ENCODE data around the gene NPPB. TPM values are rescaled to one million over a fixed set of nuclear protein-coding genes. Genes with fewer than 3 reads are reported as not detected.
A peak's percentile ranks its signal among the peaks of the same experiment; 100 is the strongest.

NPPB gene
- total RNA-seq, 1 experiment from 2014 or later: not detected

GRCh38 chr1:11850156-11850555 is 8.6 kb downstream of the NPPB start:
- intact Hi-C loops (cut with micrococcal nuclease): no loop called here
- Mint-ChIP-seq H3K9me3 (ENCODE audit: unreplicated experiment) (no peaks in the 10 kb centered on the region), H3K36me3 (ENCODE audit: insufficient read depth, unreplicated experiment) (peaks cover 22% of the 10 kb centered on the region), H3K4me1 (ENCODE audit: insufficient read depth, unreplicated experiment) (no peaks in the 10 kb centered on the region), H3K27ac (ENCODE audit: low read depth, unreplicated experiment) (no peak overlapping the region), H3K27me3 (ENCODE audit: insufficient read depth, unreplicated experiment) (peaks cover 23% of the 10 kb centered on the region), H3K4me3 (ENCODE audit: unreplicated experiment) (no peak overlapping the region)
- BruUV-seq (replicated peaks): no TSS peak
- POLR2A ChIA-PET: no interaction called here
- CTCF ChIA-PET: no interaction called here
- no peak for TF ChIP-seq CTCF (IDR thresholded peaks at IDR 0.05; ENCODE audit: unreplicated experiment)
- no peak for DNase-seq (ENCODE audit: unreplicated experiment)

- Mint-ChIP-seq H3K9me3 (ENCODE audit: unreplicated experiment) (no peaks in the 10 kb centered on the region), H3K27me3 (ENCODE audit: insufficient read depth, unreplicated experiment) (peaks cover 15% of the 10 kb centered on the region)
Measured at GRCh38 chr1:11848373-11848700, 10.4 kb downstream of the NPPB start.

DNA sequence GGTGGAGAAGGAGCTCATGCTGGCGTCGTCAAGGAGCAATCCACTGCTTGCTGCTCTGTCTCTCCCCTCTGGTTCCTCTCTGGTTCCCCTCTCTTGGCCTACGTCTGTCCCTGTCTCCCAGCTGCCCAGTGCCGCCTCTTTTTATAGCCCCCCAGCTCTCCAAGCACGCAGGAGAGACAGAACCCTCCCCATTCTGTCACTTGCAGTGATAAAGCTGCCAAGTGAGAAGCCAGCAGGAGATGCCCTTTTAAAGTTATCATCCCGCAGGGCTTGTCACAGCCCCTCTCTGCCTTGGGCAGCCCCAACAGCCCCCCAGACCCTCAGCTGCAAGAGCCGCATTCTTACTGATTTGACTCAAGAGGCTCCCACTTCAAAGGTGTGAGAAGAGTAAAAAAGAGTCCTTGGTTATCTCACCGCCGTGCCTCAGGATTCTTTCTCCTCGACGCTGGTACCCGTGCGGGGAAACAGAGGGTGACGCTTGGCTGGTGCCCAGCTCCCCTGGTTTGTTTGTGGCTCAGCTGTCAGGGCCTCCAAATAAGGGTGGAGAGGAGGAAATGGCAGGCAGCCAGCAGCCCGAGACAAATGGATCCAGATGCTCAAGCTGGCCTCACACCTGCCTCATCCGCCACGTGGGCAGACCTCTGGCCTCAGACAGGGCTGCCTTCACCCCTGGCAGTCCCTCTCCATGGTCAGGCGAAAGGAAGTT is 10.9 kb downstream of the NPPB start, which contains the start of gene NPPA:
TSS of gene NPPA (minus strand) at position 117 of the 706 bp plus-strand sequence. CDS start at position 18, 99 bp downstream.
- peaks cover 10% of the 10 kb centered on the region for H3K27me3 Mint-ChIP-seq (ENCODE audit: insufficient read depth, unreplicated experiment)
- TF ChIP-seq CTCF (IDR thresholded peaks at IDR 0.05; ENCODE audit: unreplicated experiment): no peak
- no peak within 1 kb of the TSS for H3K4me3 Mint-ChIP-seq (ENCODE audit: unreplicated experiment)
- intact Hi-C loops (cut with micrococcal nuclease): no loop called here
- no peak within 1 kb of the TSS for H3K27ac Mint-ChIP-seq (ENCODE audit: low read depth, unreplicated experiment)
- no peak for DNase-seq (ENCODE audit: unreplicated experiment)
- H3K36me3 Mint-ChIP-seq (ENCODE audit: insufficient read depth, unreplicated experiment): peaks cover 32% of the 10 kb centered on the region
- no peaks in the 10 kb centered on the region for H3K4me1 Mint-ChIP-seq (ENCODE audit: insufficient read depth, unreplicated experiment)
- no TSS peak for BruUV-seq (replicated peaks)
- H3K9me3 Mint-ChIP-seq (ENCODE audit: unreplicated experiment): no peaks in the 10 kb centered on the region
- ChIA-PET POLR2A (interaction anchor here (0.6 to 1.1 kb wide), 2 partner anchors 50 to 60 kb away, joined by 4 read pairs; no protein-coding TSS in a partner anchor), CTCF (interaction anchor here (0.5 to 2.2 kb wide), 7 partner anchors 10 to 381 kb away, joined by 3 to 7 read pairs (median 3); no protein-coding TSS in a partner anchor)

More at GRCh38 chr1:11848373-11848700, 10.4 kb downstream of the NPPB start:
- ChIA-PET CTCF (interaction anchor here (0.5 to 2.2 kb wide), 4 partner anchors 10 to 381 kb away, joined by 3 to 7 read pairs (median 3); no protein-coding TSS in a partner anchor), POLR2A (interaction anchor here (0.6 kb wide), 1 partner anchor 50 kb away, joined by 4 read pairs; no protein-coding TSS in a partner anchor)
- no peak for DNase-seq (ENCODE audit: unreplicated experiment)
- no TSS peak for BruUV-seq (replicated peaks)
- no peak overlapping the region for H3K27ac Mint-ChIP-seq (ENCODE audit: low read depth, unreplicated experiment)
- H3K36me3 Mint-ChIP-seq (ENCODE audit: insufficient read depth, unreplicated experiment): peaks cover 27% of the 10 kb centered on the region
- H3K4me3 Mint-ChIP-seq (ENCODE audit: unreplicated experiment): no peak overlapping the region
- H3K4me1 Mint-ChIP-seq (ENCODE audit: insufficient read depth, unreplicated experiment): no peaks in the 10 kb centered on the region
- no peak for TF ChIP-seq CTCF (IDR thresholded peaks at IDR 0.05; ENCODE audit: unreplicated experiment)
- intact Hi-C loops (cut with micrococcal nuclease): no loop called here

GRCh38 chr1:11845641-11846335 is 13.0 kb downstream of the NPPB start:
- TF ChIP-seq CTCF (IDR thresholded peaks at IDR 0.05; ENCODE audit: unreplicated experiment): no peak
- no peaks in the 10 kb centered on the region for H3K27me3 Mint-ChIP-seq (ENCODE audit: insufficient read depth, unreplicated experiment)
- POLR2A ChIA-PET: no interaction called here
- H3K4me3 Mint-ChIP-seq (ENCODE audit: unreplicated experiment): no peak overlapping the region
- DNase-seq (ENCODE audit: unreplicated experiment): peak; percentile 39
- no peaks in the 10 kb centered on the region for H3K9me3 Mint-ChIP-seq (ENCODE audit: unreplicated experiment)
- H3K36me3 Mint-ChIP-seq (ENCODE audit: insufficient read depth, unreplicated experiment): peaks cover 41% of the 10 kb centered on the region
- no peak overlapping the region for H3K27ac Mint-ChIP-seq (ENCODE audit: low read depth, unreplicated experiment)
- CTCF ChIA-PET: interaction anchor here (1.3 to 2.2 kb wide), 3 partner anchors 8 to 121 kb away, joined by 3 to 7 read pairs (median 4); no protein-coding TSS in a partner anchor
- no peaks in the 10 kb centered on the region for H3K4me1 Mint-ChIP-seq (ENCODE audit: insufficient read depth, unreplicated experiment)
- intact Hi-C loops (cut with micrococcal nuclease): no loop called here
- no TSS peak for BruUV-seq (replicated peaks)

All from MCF 10A (cell line).